H4 (cell line): ENCODE data around the gene BLTP1. TPM values are rescaled to one million over a fixed set of nuclear protein-coding genes. Genes with fewer than 3 reads are reported as not detected.

ENCODE experiments used
- DNase-seq: peaks from one replicate; pipeline ENCODE4 v3.0.0-alpha.2; 2015; ENCODE audit warnings: low spot score
- total RNA-seq: library from RNA; depleted of rRNA; stranded (reverse); fragments of >200 nt; shearing (Covaris generic); gene quantifications from 2 replicates; pipeline ENCODE4 v1.2.3, GENCODE V29; 2014; rRNA removed

The BLTP1 gene
- total RNA-seq, 1 experiment from 2014 or later, result 14.4 TPM

DNA sequence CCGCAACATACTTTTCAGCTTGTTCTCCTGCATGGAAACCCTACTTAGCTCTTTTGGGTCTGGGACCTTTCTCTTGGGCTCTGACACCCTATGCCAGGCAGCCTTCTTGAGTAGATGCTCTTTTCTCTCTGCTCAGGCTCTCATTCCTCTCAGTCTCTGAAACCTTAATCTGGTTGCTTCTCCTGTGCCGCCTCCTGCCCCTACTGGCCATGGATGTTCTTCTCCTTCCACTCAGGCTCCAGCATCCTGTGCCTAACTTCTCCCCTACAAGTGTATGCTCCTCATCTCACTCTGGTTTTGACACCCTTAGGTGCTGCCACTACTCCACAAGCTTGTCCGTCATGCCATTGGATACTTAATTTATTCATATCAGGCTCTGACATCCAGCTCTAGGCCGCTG, 15.2 kb downstream of the BLTP1 start:
- DNase-seq, result no peak

- no peak for DNase-seq
These were observed 18.6 kb downstream of the BLTP1 start for GRCh38 chr4:122170775-122171174.

GRCh38 chr4:122171323-122171722, 19.2 kb downstream of the BLTP1 start:
- DNase-seq, result no peak

- no peak for DNase-seq
These were observed 20.1 kb downstream of the BLTP1 start for GRCh38 chr4:122172266-122172665.

- DNase-seq, result no peak
These were observed 26.8 kb downstream of the BLTP1 start for GRCh38 chr4:122178961-122179360.

DNA sequence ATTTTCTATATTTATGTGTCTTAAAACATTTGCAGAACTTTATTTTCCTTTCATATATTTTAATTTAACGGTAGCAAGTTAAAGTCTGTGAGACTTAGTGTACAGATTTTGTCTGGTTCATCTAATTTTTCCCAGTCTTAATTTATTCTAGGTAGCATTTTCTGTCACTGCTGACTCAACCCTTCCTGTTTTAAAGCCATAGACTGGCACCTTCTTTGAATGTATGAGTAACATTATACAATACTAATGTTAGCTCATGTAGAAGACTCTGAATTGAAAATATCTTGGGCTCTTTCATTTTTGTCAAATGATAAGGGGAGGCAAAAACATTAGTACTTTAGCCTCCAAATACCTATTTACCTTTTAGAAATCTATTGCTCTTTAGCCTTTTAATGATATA, 43.6 kb downstream of the BLTP1 start:
- DNase-seq, result no peak

Other genes with a start within 250 kb of the BLTP1 start
- 0.55 and 2.3 TPM in 2 replicates for gene TRPC3, start 200.3 kb upstream of the BLTP1 start, total RNA-seq
- not detected in 2 replicates for gene ADAD1, start 226.7 kb downstream of the BLTP1 start, total RNA-seq